GM23248 (cell line): ENCODE results near the gene PAQR5.

Experiments used
- EZH2 ChIP-seq: fragments of 200-600 bp; sonication (generic); IDR thresholded peaks from 2 replicates; pipeline ENCODE4 v1.6.1; 2018; ENCODE audit warnings: antibody characterized with exemption, mild to moderate bottlenecking; ENCODE audit not compliant: insufficient read depth, poor library complexity, severe bottlenecking
- EZH2phosphoT487 ChIP-seq: fragments of 200-600 bp; sonication (generic); IDR thresholded peaks from 2 replicates; pipeline ENCODE4 v1.6.1; 2018; ENCODE audit warnings: antibody characterized with exemption, moderate library complexity, mild to moderate bottlenecking, low read depth; ENCODE audit not compliant: insufficient read depth

DNA sequence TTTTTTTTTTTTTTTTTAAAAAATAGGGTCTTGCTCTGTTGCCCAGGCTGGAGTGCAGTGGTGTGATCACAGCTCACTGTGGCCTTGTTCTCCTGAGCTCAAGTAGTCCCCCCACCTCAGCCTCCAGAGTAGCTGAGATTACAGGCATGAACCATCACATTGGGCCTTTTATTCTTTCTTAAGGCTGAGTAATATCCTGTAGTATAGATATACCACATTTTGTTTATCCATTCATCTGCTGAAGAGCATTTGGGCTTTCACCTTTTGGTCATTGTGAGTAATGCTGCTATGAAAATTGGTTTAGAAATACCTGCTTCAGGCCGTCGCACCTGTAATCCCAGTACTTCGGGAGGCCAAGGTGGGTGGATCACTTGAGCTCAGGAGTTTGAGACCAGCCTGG lies 42.6 kb downstream of the PAQR5 start:
- TF ChIP-seq EZH2phosphoT487 = no peak
- no peak for TF ChIP-seq EZH2
